CD8-positive, alpha-beta memory T cell (primary cell): Measurements from ENCODE around the gene ATRN. TPM values are rescaled to one million over a fixed set of nuclear protein-coding genes. Genes with fewer than 3 reads are reported as not detected.

Experiments
- CTCF ChIA-PET: fragments of 350-600 bp; sonication (Branson Sonifier 250); formaldehyde crosslinking; loops from one replicate; lab custom pipeline; 2021; ENCODE audit warnings: antibody characterized with exemption; lab: Charles Lee
- POLR2A ChIA-PET: fragments of 350-600 bp; sonication (Branson Sonifier 250); formaldehyde crosslinking; loops from one replicate; lab custom pipeline; 2021; ENCODE audit warnings: antibody characterized with exemption; lab: Charles Lee
- DNase-seq, 5 donors: peaks; one replicate each; pipeline versions ENCODE4 v3.0.0 to v3.0.0-alpha.2; 2020 to 2022; ENCODE audit warnings: mixed read lengths in 1 of 5
- H3K27ac ChIP-seq: one replicate; pipeline ENCODE4 v1.7.0; 2013; ENCODE audit warnings: low read depth, mild to moderate bottlenecking, low read length, moderate library complexity
- H3K27me3 ChIP-seq: 2 replicates; pipeline ENCODE4 v1.7.0; 2013; ENCODE audit warnings: low read length, mild to moderate bottlenecking; ENCODE audit not compliant: insufficient read depth, poor library complexity, severe bottlenecking
- H3K36me3 ChIP-seq: 2 replicates; pipeline ENCODE4 v1.7.0; 2013; ENCODE audit warnings: mild to moderate bottlenecking, low read length, moderate library complexity; ENCODE audit not compliant: insufficient read depth
- H3K4me1 ChIP-seq: 2 replicates; pipeline ENCODE4 v1.7.0; 2013; ENCODE audit warnings: mild to moderate bottlenecking, low read length, moderate library complexity; ENCODE audit not compliant: insufficient read depth
- H3K4me3 ChIP-seq: 2 replicates; pipeline ENCODE4 v1.7.0; 2013; ENCODE audit warnings: mild to moderate bottlenecking, low read length
- H3K9me3 ChIP-seq: 2 replicates; pipeline ENCODE4 v1.7.0; 2013; ENCODE audit warnings: mild to moderate bottlenecking, low read length
- H3K27ac Mint-ChIP-seq, 8 donors: one replicate each; pipeline ENCODE4 v1.8.0; 2020 to 2021; ENCODE audit warnings: mixed read lengths in 8 of 8, mild to moderate bottlenecking in 6 of 8, inconsistent platforms in 3 of 8, moderate library complexity in 3 of 8
- H3K27me3 Mint-ChIP-seq, 2 donors: one replicate each; pipeline ENCODE4 v1.8.0; 2020 to 2021; ENCODE audit warnings: mixed read lengths in 2 of 2, mild to moderate bottlenecking in 1 of 2, moderate library complexity in 1 of 2
- H3K36me3 Mint-ChIP-seq, 3 donors: one replicate each; pipeline ENCODE4 v1.8.0; 2020 to 2021; ENCODE audit warnings: mixed read lengths in 3 of 3, inconsistent platforms in 1 of 3, mild to moderate bottlenecking in 1 of 3
- H3K4me1 Mint-ChIP-seq, 3 donors: one replicate each; pipeline ENCODE4 v1.8.0; 2020 to 2021; ENCODE audit warnings: mixed read lengths in 3 of 3, inconsistent platforms in 1 of 3, mild to moderate bottlenecking in 1 of 3
- H3K4me3 Mint-ChIP-seq, 7 donors: one replicate each; pipeline ENCODE4 v1.8.0; 2020 to 2021; ENCODE audit warnings: mixed read lengths in 7 of 7, mild to moderate bottlenecking in 6 of 7, moderate library complexity in 4 of 7, inconsistent platforms in 2 of 7
- H3K9me3 Mint-ChIP-seq, 5 donors: one replicate each; pipeline ENCODE4 v1.8.0; 2020 to 2022; ENCODE audit warnings: mixed read lengths in 5 of 5, mild to moderate bottlenecking in 3 of 5, moderate library complexity in 2 of 5, inconsistent platforms in 1 of 5
- polyA plus RNA-seq: library from polyadenylated mRNA; unstranded; fragments of 300-500 nt; fragmentation: Illumina TruSeq; gene quantifications from one replicate; pipeline ENCODE4 v1.2.3, GENCODE V29; 2021
- total RNA-seq, 2 experiments: library from RNA; stranded (reverse); gene quantifications; one replicate each; pipeline ENCODE4 v1.2.3, GENCODE V29; 2021

The ATRN gene
- total and polyA plus RNA-seq, 3 experiments from 2014 or later: 9.4 to 11.2 (median 10.8) TPM

GRCh38 chr20:3456648-3457047, 14.2 kb upstream of the ATRN start:
- H3K9me3 ChIP-seq: no peaks in the 10 kb centered on the region
- ChIA-PET CTCF (no interaction called here), POLR2A (no interaction called here)
- H3K27me3 ChIP-seq: no peaks in the 10 kb centered on the region
- no peaks in the 10 kb centered on the region for H3K4me1 ChIP-seq
- H3K27ac Mint-ChIP-seq: peak overlapping the region in 1 of 8 donors; percentile 29
- no peaks in the 10 kb centered on the region for H3K36me3 ChIP-seq
- H3K9me3 Mint-ChIP-seq: no peaks in the 10 kb centered on the region
- H3K27me3 Mint-ChIP-seq: peaks cover 9 to 14% of the 10 kb centered on the region in 2 donors
- no peak overlapping the region for H3K27ac ChIP-seq
- no peaks in the 10 kb centered on the region for H3K4me1 Mint-ChIP-seq
- DNase-seq: no peak
- no peaks in the 10 kb centered on the region for H3K36me3 Mint-ChIP-seq
- no peak overlapping the region for H3K4me3 ChIP-seq
- no peak overlapping the region for H3K4me3 Mint-ChIP-seq

GRCh38 chr20:3459881-3460307, 10.9 kb upstream of the ATRN start:
- H3K27ac ChIP-seq: no peak overlapping the region
- H3K4me1 Mint-ChIP-seq: no peaks in the 10 kb centered on the region

GRCh38 chr20:3461211-3461771, 9.5 kb upstream of the ATRN start:
- Histone ChIP-seq H3K4me1 (no peaks in the 10 kb centered on the region), H3K9me3 (no peaks in the 10 kb centered on the region), H3K4me3 (no peak overlapping the region), H3K36me3 (no peaks in the 10 kb centered on the region), H3K27ac (no peak overlapping the region), H3K27me3 (no peaks in the 10 kb centered on the region)
- Mint-ChIP-seq H3K9me3 (no peaks in the 10 kb centered on the region), H3K27ac (peak overlapping the region in 1 of 8 donors; percentile 35), H3K27me3 (peaks cover 10 to 11% of the 10 kb centered on the region in 2 donors), H3K36me3 (peaks cover 0 to 2% (median 0%) of the 10 kb centered on the region in 3 donors), H3K4me3 (no peak overlapping the region), H3K4me1 (no peaks in the 10 kb centered on the region)
- ChIA-PET POLR2A (no interaction called here), CTCF (interaction anchor here (1.4 kb wide), 1 partner anchor 8 kb away, joined by 4 read pairs; no protein-coding TSS in a partner anchor)
- no peak for DNase-seq

More at GRCh38 chr20:3459881-3460307, 10.9 kb upstream of the ATRN start:
- ChIA-PET CTCF (no interaction called here), POLR2A (no interaction called here)
- DNase-seq: no peak
- H3K27me3 Mint-ChIP-seq: peaks cover 6 to 14% of the 10 kb centered on the region in 2 donors
- no peaks in the 10 kb centered on the region for H3K9me3 Mint-ChIP-seq
- Histone ChIP-seq H3K27me3 (no peaks in the 10 kb centered on the region), H3K36me3 (no peaks in the 10 kb centered on the region), H3K4me1 (no peaks in the 10 kb centered on the region), H3K4me3 (no peak overlapping the region), H3K9me3 (no peaks in the 10 kb centered on the region)
- H3K4me3 Mint-ChIP-seq: no peak overlapping the region
- H3K36me3 Mint-ChIP-seq: no peaks in the 10 kb centered on the region
- no peak overlapping the region for H3K27ac Mint-ChIP-seq

- POLR2A ChIA-PET: no interaction called here
- Histone ChIP-seq H3K4me3 (no peak overlapping the region), H3K27me3 (no peaks in the 10 kb centered on the region), H3K9me3 (no peaks in the 10 kb centered on the region), H3K27ac (no peak overlapping the region), H3K36me3 (no peaks in the 10 kb centered on the region), H3K4me1 (no peaks in the 10 kb centered on the region)
- peaks cover 0 to 2% (median 0%) of the 10 kb centered on the region in 3 donors for H3K36me3 Mint-ChIP-seq
- CTCF ChIA-PET: interaction anchor here (1.4 kb wide), 1 partner anchor 9 kb away, joined by 4 read pairs; no protein-coding TSS in a partner anchor
- no peak for DNase-seq
- no peaks in the 10 kb centered on the region for H3K4me1 Mint-ChIP-seq
- H3K4me3 Mint-ChIP-seq: no peak overlapping the region
- H3K27me3 Mint-ChIP-seq: peaks cover 13 to 16% of the 10 kb centered on the region in 2 donors
- no peak overlapping the region for H3K27ac Mint-ChIP-seq
- no peaks in the 10 kb centered on the region for H3K9me3 Mint-ChIP-seq
Measured at GRCh38 chr20:3461911-3462677, 8.7 kb upstream of the ATRN start.

GRCh38 chr20:3464166-3464565, 6.7 kb upstream of the ATRN start:
- no peak overlapping the region for H3K4me3 Mint-ChIP-seq
- CTCF ChIA-PET: no interaction called here
- H3K27me3 Mint-ChIP-seq: peaks cover 9 to 11% of the 10 kb centered on the region in 2 donors
- Histone ChIP-seq H3K4me3 (no peak overlapping the region), H3K9me3 (no peaks in the 10 kb centered on the region), H3K4me1 (no peaks in the 10 kb centered on the region), H3K27me3 (no peaks in the 10 kb centered on the region), H3K27ac (no peak overlapping the region), H3K36me3 (no peaks in the 10 kb centered on the region)
- POLR2A ChIA-PET: interaction anchor here (0.6 kb wide), 1 partner anchor 1584 kb away, joined by 4 read pairs; no protein-coding TSS in a partner anchor
- no peaks in the 10 kb centered on the region for H3K9me3 Mint-ChIP-seq
- no peak overlapping the region for H3K27ac Mint-ChIP-seq
- H3K4me1 Mint-ChIP-seq: no peaks in the 10 kb centered on the region
- H3K36me3 Mint-ChIP-seq: peaks cover 0 to 2% (median 0%) of the 10 kb centered on the region in 3 donors
- no peak for DNase-seq

GRCh38 chr20:3465301-3465700, 5.5 kb upstream of the ATRN start:
- Histone ChIP-seq H3K27me3 (no peaks in the 10 kb centered on the region), H3K36me3 (no peaks in the 10 kb centered on the region), H3K27ac (no peak overlapping the region), H3K9me3 (no peaks in the 10 kb centered on the region), H3K4me1 (peaks cover 3% of the 10 kb centered on the region), H3K4me3 (no peak overlapping the region)
- no peak overlapping the region for H3K4me3 Mint-ChIP-seq
- ChIA-PET POLR2A (no interaction called here), CTCF (no interaction called here)
- peaks cover 6 to 11% of the 10 kb centered on the region in 2 donors for H3K27me3 Mint-ChIP-seq
- H3K9me3 Mint-ChIP-seq: no peaks in the 10 kb centered on the region
- DNase-seq: no peak
- H3K27ac Mint-ChIP-seq: no peak overlapping the region
- H3K36me3 Mint-ChIP-seq: peaks cover 0 to 2% (median 0%) of the 10 kb centered on the region in 3 donors
- H3K4me1 Mint-ChIP-seq: peaks cover 4% of the 10 kb centered on the region in 3 donors

GRCh38 chr20:3470208-3470626, 601 bp upstream of the ATRN start:
- Mint-ChIP-seq H3K9me3 (no peaks in the 10 kb centered on the region), H3K4me3 (peak overlapping the region; percentile 89 to 98 (median 94)), H3K4me1 (peaks cover 34 to 38% (median 37%) of the 10 kb centered on the region in 3 donors), H3K27me3 (peaks cover 2 to 11% of the 10 kb centered on the region in 2 donors), H3K27ac (peak overlapping the region; percentile 55 to 97 (median 83)), H3K36me3 (peaks cover 0 to 8% (median 2%) of the 10 kb centered on the region in 3 donors)
- CTCF ChIA-PET: no interaction called here
- POLR2A ChIA-PET: interaction anchor here (1.0 kb wide), 1 partner anchor 62 kb away, joined by 5 read pairs; the partner anchor contains the start of gene DNAAF9
- peaks cover 23% of the 10 kb centered on the region for H3K4me1 ChIP-seq
- no peaks in the 10 kb centered on the region for H3K27me3 ChIP-seq
- H3K9me3 ChIP-seq: no peaks in the 10 kb centered on the region
- H3K27ac ChIP-seq: peak overlapping the region; percentile 74
- H3K4me3 ChIP-seq: peak overlapping the region; percentile 44
- no peaks in the 10 kb centered on the region for H3K36me3 ChIP-seq
- peak in 1 of 5 donors; percentile 43 for DNase-seq
